IPS-18a (cell line): Measurements from ENCODE around the gene AP5M1.
"Not testable (repeated sequence)": the region's sequence is repeated elsewhere in the genome, so short reads cannot be mapped to it uniquely, and the experiment has no call there.

Source experiments
- H3K27ac ChIP-seq: one replicate; pipeline ENCODE4 v1.5.1; 2013; ENCODE audit warnings: low read length
- H3K27me3 ChIP-seq: one replicate; pipeline ENCODE4 v1.6.1; 2013; ENCODE audit warnings: mild to moderate bottlenecking, low read length; ENCODE audit not compliant: control insufficient read depth, insufficient read depth
- H3K36me3 ChIP-seq: one replicate; pipeline ENCODE4 v1.6.1; 2013; ENCODE audit warnings: low read depth, low read length; ENCODE audit not compliant: control insufficient read depth
- H3K4me1 ChIP-seq: one replicate; pipeline ENCODE4 v1.6.1; 2013; ENCODE audit warnings: low read depth, low read length; ENCODE audit not compliant: control insufficient read depth
- H3K4me3 ChIP-seq: one replicate; pipeline ENCODE4 v1.5.1; 2013; ENCODE audit warnings: low read length
- H3K9ac ChIP-seq: one replicate; pipeline ENCODE4 v1.6.1; 2013; ENCODE audit warnings: mild to moderate bottlenecking, low read length, moderate library complexity
- H3K9me3 ChIP-seq: one replicate; pipeline ENCODE4 v1.6.1; 2013; ENCODE audit warnings: low read depth, low read length; ENCODE audit not compliant: control insufficient read depth

The AP5M1 gene

DNA sequence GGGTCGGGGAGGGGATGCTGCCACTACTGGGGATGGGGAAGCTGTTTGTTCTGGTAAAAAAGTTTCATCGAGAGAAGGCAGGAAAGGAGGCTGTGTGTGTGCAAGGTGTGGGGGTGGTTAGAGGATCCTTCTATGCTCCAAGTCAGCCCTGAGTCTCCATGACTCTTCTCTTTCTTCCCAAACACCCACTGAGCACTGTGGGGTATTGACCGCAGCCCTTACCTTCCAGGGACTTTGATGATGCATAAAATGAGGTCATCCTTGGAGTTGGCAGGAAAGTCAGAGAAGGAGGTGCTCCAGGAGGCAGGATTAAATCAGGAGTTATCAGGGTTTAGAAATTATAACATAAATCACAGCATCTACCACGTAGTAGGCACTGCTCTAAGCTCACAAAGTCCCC, 63.7 kb downstream of the AP5M1 start:
- not testable (repeated sequence) for H3K9ac ChIP-seq, H3K27me3 ChIP-seq, H3K4me3 ChIP-seq, H3K27ac ChIP-seq, H3K9me3 ChIP-seq, H3K36me3 ChIP-seq, H3K4me1 ChIP-seq

- not testable (repeated sequence) for H3K36me3 ChIP-seq, H3K9ac ChIP-seq, H3K4me1 ChIP-seq, H3K27ac ChIP-seq, H3K27me3 ChIP-seq, H3K9me3 ChIP-seq, H3K4me3 ChIP-seq
Observed at GRCh38 chr14:57333726-57334125, 65.0 kb downstream of the AP5M1 start.

DNA sequence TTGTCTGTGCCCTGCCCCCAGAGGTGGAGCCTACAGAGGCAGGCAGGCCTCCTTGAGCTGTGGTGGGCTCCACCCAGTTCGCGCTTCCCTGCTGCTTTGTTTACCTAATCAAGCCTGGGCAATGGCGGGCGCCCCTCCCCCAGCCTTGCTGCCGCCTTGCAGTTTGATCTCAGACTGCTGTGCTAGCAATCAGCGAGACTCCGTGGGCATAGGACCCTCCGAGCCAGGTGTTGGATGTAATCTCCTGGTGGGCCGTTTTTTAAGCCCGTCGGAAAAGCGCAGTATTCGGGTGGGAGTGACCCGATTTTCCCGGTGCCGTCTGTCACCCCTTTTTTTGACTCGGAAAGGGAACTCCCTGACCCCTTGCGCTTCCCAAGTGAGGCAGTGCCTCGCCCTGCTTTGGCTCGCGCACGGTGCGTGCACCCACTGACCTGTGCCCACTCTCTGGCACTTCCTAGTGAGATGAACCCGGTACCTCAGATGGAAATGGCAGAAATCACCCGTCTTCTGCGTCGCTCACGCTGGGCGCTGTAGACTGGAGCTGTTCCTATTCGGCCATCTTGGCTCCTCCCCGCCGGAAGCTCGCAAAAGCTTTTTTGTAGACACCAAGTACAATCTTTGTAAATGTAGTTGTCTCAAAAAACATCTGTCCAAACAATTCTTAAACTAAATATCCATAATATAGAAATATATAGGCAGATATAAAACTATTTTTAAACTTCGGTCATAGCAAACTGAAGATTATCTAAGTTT, 75.0 kb downstream of the AP5M1 start:
- H3K36me3 ChIP-seq, H3K9me3 ChIP-seq, H3K27ac ChIP-seq, H3K9ac ChIP-seq, H3K4me1 ChIP-seq, H3K27me3 ChIP-seq: not testable (repeated sequence)
- H3K4me3 ChIP-seq = peak overlapping the region; percentile 55

DNA sequence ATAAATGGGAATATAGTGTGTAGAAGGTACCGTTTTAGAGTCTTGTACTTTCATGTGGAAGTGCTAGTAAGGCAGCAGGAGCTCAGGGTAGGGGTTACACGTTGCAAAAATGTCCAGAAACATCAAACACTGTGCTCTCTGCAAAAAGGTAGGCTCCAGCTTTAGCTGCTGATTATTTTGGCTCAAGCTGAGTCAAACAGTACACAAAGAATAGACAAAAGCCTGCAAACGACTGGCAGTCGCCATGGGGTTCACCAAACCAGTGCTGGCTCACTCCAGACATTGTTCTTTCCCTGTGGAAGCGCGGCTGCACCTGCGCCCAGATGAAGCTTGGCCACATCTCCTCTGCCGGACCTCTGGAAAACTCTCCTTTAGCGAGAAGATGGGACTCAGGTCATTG, 76.3 kb downstream of the AP5M1 start:
- Histone ChIP-seq H3K27me3 (no peaks in the 10 kb centered on the region), H3K27ac (no peak overlapping the region), H3K9me3 (no peaks in the 10 kb centered on the region), H3K36me3 (no peaks in the 10 kb centered on the region), H3K4me3 (no peak overlapping the region), H3K9ac (no peak overlapping the region), H3K4me1 (no peaks in the 10 kb centered on the region)

GRCh38 chr14:57346741-57347140, 78.0 kb downstream of the AP5M1 start:
- no peak overlapping the region for H3K4me3 ChIP-seq
- H3K4me1 ChIP-seq = no peaks in the 10 kb centered on the region
- H3K27ac ChIP-seq = no peak overlapping the region
- H3K9ac ChIP-seq = no peak overlapping the region
- no peaks in the 10 kb centered on the region for H3K27me3 ChIP-seq
- no peaks in the 10 kb centered on the region for H3K9me3 ChIP-seq
- H3K36me3 ChIP-seq = no peaks in the 10 kb centered on the region
